Measurements from ENCODE around the gene TADA3.
A peak's percentile ranks its signal among the peaks of the same experiment; 100 is the strongest.

Gene TADA3

GRCh38 chr3:9760779-9761505 lies 31.3 kb downstream of the TADA3 start:
- no peak for DNase-seq (ENCODE audit: low read depth in 2 of 2)

GRCh38 chr3:9757427-9757826 lies 34.8 kb downstream of the TADA3 start:
- DNase-seq (ENCODE audit: low read depth in 2 of 2) = no peak

GRCh38 chr3:9754678-9755077 lies 37.6 kb downstream of the TADA3 start:
- no peak for DNase-seq (ENCODE audit: low read depth in 2 of 2)

GRCh38 chr3:9750556-9751411 lies 41.5 kb downstream of the TADA3 start:
- DNase-seq (ENCODE audit: low read depth in 2 of 2) = no peak

GRCh38 chr3:9749645-9750555 lies 42.4 kb downstream of the TADA3 start, which contains the start of gene OGG1:
Gene OGG1 (plus strand): TSS chr3:9749952. CDS start chr3:9750287, 335 bp downstream.
- DNase-seq (ENCODE audit: low read depth in 2 of 2) = peak; percentile 79 to 82

GRCh38 chr3:9749296-9749644 lies 43.0 kb downstream of the TADA3 start:
- no peak for DNase-seq (ENCODE audit: low read depth in 2 of 2)

- DNase-seq (ENCODE audit: low read depth in 2 of 2) = no peak
Observed at GRCh38 chr3:9748031-9748430, 44.2 kb downstream of the TADA3 start.

GRCh38 chr3:9747267-9747666 lies 45.0 kb downstream of the TADA3 start:
- DNase-seq (ENCODE audit: low read depth in 2 of 2) = no peak

GRCh38 chr3:9746330-9746729 lies 45.9 kb downstream of the TADA3 start:
- DNase-seq (ENCODE audit: low read depth in 2 of 2) = no peak

GRCh38 chr3:9745521-9745920 lies 46.8 kb downstream of the TADA3 start:
- no peak for DNase-seq (ENCODE audit: low read depth in 2 of 2)

GRCh38 chr3:9744162-9744561 lies 48.1 kb downstream of the TADA3 start:
- no peak for DNase-seq (ENCODE audit: low read depth in 2 of 2)

- DNase-seq (ENCODE audit: low read depth in 2 of 2) = no peak
Observed at GRCh38 chr3:9743548-9743947, 48.7 kb downstream of the TADA3 start.

- no peak for DNase-seq (ENCODE audit: low read depth in 2 of 2)
Observed at GRCh38 chr3:9742560-9742959, 49.7 kb downstream of the TADA3 start.

- no peak for DNase-seq (ENCODE audit: low read depth in 2 of 2)
Observed at GRCh38 chr3:9739181-9739580, 53.1 kb downstream of the TADA3 start.

- no peak for DNase-seq (ENCODE audit: low read depth in 2 of 2)
Observed at GRCh38 chr3:9736831-9737230, 55.4 kb downstream of the TADA3 start.

- no peak for DNase-seq (ENCODE audit: low read depth in 2 of 2)
Observed at GRCh38 chr3:9732740-9733115, 59.5 kb downstream of the TADA3 start.

- DNase-seq (ENCODE audit: low read depth in 2 of 2) = peak in 1 of 2 donors; percentile 20
Observed at GRCh38 chr3:9732080-9732739, 60.1 kb downstream of the TADA3 start.

- DNase-seq (ENCODE audit: low read depth in 2 of 2) = peak; percentile 100
Observed at GRCh38 chr3:9731206-9732079, 60.8 kb downstream of the TADA3 start, which contains the start of gene BRPF1. Gene BRPF1 (plus strand): TSS chr3:9731735. CDS start chr3:9734141, 2,406 bp downstream.

- DNase-seq (ENCODE audit: low read depth in 2 of 2) = no peak
Observed at GRCh38 chr3:9730657-9731205, 61.5 kb downstream of the TADA3 start.

All from stimulated activated CD4-positive, alpha-beta T cell treated with anti-CD3 and anti-CD28 coated beads, Interleukin-1b, Interleukin-23, amount 100 ng/mL, for 1 hour (primary cell).